ENCODE results near the gene CHP2.
"Not testable (repeated sequence)": the region's sequence is repeated elsewhere in the genome, so short reads cannot be mapped to it uniquely, and the experiment has no call there.

Gene CHP2

GRCh38 chr16:23712976-23713375 is 41.9 kb upstream of the CHP2 start, which contains the start of gene ERN2:
Gene ERN2 (minus strand): TSS chr16:23713222. CDS start chr16:23713187, 35 bp downstream.
- DNase-seq (ENCODE audit: low read depth), result no peak
- H3K4me3 ChIP-seq (replicated peaks; ENCODE audit: low read depth, low read length), result no peak within 1 kb of the TSS
- TF ChIP-seq CTCF (IDR thresholded peaks at IDR 0.05; ENCODE audit: low read length, missing control alignments), result no peak

- H3K4me3 ChIP-seq (replicated peaks; ENCODE audit: low read depth, low read length), result no peak overlapping the region
- DNase-seq (ENCODE audit: low read depth), result no peak
- no peak for TF ChIP-seq CTCF (IDR thresholded peaks at IDR 0.05; ENCODE audit: low read length, missing control alignments)
Measured at GRCh38 chr16:23716484-23716883, 38.3 kb upstream of the CHP2 start.

- H3K4me3 ChIP-seq (replicated peaks; ENCODE audit: low read depth, low read length); DNase-seq (ENCODE audit: low read depth): not testable (repeated sequence)
Measured at GRCh38 chr16:23722613-23723240, 32.1 kb upstream of the CHP2 start.

- DNase-seq (ENCODE audit: low read depth), result no peak
- TF ChIP-seq CTCF (IDR thresholded peaks at IDR 0.05; ENCODE audit: low read length, missing control alignments), result no peak
- H3K4me3 ChIP-seq (replicated peaks; ENCODE audit: low read depth, low read length), result no peak overlapping the region
Measured at GRCh38 chr16:23724096-23724784, 30.6 kb upstream of the CHP2 start.

- no peak for TF ChIP-seq CTCF (IDR thresholded peaks at IDR 0.05; ENCODE audit: low read length, missing control alignments)
- DNase-seq (ENCODE audit: low read depth), result no peak
- no peak overlapping the region for H3K4me3 ChIP-seq (replicated peaks; ENCODE audit: low read depth, low read length)
Measured at GRCh38 chr16:23724785-23725131, 30.1 kb upstream of the CHP2 start.

- DNase-seq (ENCODE audit: low read depth), result no peak
- no peak for TF ChIP-seq CTCF (IDR thresholded peaks at IDR 0.05; ENCODE audit: low read length, missing control alignments)
- H3K4me3 ChIP-seq (replicated peaks; ENCODE audit: low read depth, low read length), result no peak overlapping the region
Measured at GRCh38 chr16:23726710-23727109, 28.1 kb upstream of the CHP2 start.

- no peak for TF ChIP-seq CTCF (IDR thresholded peaks at IDR 0.05; ENCODE audit: low read length, missing control alignments)
- no peak for DNase-seq (ENCODE audit: low read depth)
- no peak overlapping the region for H3K4me3 ChIP-seq (replicated peaks; ENCODE audit: low read depth, low read length)
Measured at GRCh38 chr16:23728112-23728477, 26.7 kb upstream of the CHP2 start.
